C4-2B (cell line): ENCODE data around the gene SHROOM2.

Experiments used
- H3K27ac ChIP-seq: fragments of 450-650 bp; 2 replicates; pipeline ENCODE4 v1.5.1; 2017
- ZFX ChIP-seq: fragments of 450-650 bp; IDR thresholded peaks from 2 replicates; pipeline ENCODE4 v1.6.1; 2017
- TF ChIP-seq, protein P1 (sequence below): fragments of 450-650 bp; conservative IDR thresholded peaks from 2 replicates; pipeline ENCODE4 v1.5.1; 2017; ENCODE audit warnings: mild to moderate bottlenecking

Gene SHROOM2

DNA sequence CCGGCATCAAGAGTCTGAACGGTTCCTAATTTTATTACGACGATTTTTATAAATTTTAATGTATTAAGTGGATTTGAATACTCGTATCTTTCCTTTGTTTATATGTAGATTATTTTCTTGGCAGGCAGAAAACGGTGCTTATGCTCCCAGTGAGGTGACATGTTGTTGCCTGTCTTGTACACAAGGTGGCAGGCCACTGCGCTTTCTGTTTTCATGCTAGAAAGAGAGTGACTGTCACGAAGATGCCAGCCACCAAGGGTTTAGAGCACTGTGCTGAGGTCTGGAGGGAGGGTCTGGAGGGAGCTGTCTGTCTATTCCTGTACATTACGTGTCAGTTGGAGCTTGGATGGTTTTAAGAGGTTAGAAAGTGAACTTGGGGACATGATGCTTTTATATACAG is 87.7 kb downstream of the SHROOM2 start:
- H3K27ac ChIP-seq, result no peak overlapping the region
- TF ChIP-seq ZFX, result no peak
- TF ChIP-seq, protein P1, sequence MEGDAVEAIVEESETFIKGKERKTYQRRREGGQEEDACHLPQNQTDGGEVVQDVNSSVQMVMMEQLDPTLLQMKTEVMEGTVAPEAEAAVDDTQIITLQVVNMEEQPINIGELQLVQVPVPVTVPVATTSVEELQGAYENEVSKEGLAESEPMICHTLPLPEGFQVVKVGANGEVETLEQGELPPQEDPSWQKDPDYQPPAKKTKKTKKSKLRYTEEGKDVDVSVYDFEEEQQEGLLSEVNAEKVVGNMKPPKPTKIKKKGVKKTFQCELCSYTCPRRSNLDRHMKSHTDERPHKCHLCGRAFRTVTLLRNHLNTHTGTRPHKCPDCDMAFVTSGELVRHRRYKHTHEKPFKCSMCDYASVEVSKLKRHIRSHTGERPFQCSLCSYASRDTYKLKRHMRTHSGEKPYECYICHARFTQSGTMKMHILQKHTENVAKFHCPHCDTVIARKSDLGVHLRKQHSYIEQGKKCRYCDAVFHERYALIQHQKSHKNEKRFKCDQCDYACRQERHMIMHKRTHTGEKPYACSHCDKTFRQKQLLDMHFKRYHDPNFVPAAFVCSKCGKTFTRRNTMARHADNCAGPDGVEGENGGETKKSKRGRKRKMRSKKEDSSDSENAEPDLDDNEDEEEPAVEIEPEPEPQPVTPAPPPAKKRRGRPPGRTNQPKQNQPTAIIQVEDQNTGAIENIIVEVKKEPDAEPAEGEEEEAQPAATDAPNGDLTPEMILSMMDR, result peak; percentile 48

- TF ChIP-seq, protein P1, result no peak
- no peak for TF ChIP-seq ZFX
- no peak overlapping the region for H3K27ac ChIP-seq
Observed at GRCh38 chrX:9874483-9874882, 88.3 kb downstream of the SHROOM2 start.

- no peak for TF ChIP-seq ZFX
- TF ChIP-seq, protein P1, result no peak
- no peak overlapping the region for H3K27ac ChIP-seq
Observed at GRCh38 chrX:9875801-9876200, 89.6 kb downstream of the SHROOM2 start.

DNA sequence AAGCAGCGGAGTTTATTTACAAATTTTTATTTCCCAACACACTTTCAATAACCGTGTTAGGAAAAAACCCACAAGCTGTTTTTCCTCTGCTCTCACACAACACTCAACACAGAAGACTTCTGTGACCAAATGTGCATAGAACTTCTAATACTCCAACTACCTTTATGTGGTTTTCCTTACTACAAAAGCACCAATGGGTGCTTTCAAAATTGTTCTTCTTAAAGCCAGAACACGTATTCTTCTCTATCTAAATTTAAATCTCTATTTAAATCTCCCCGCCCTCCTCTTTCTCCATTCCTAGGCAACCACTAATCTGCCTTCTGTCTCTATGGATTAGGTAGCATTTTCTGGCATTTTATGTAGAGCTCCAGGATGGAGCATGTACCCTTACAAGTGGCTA is 90.0 kb downstream of the SHROOM2 start:
- no peak overlapping the region for H3K27ac ChIP-seq
- TF ChIP-seq, protein P1, result no peak
- TF ChIP-seq ZFX, result no peak

GRCh38 chrX:9878146-9878820 is 92.1 kb downstream of the SHROOM2 start:
- no peak overlapping the region for H3K27ac ChIP-seq
- TF ChIP-seq, protein P1, result no peak
- TF ChIP-seq ZFX, result no peak

DNA sequence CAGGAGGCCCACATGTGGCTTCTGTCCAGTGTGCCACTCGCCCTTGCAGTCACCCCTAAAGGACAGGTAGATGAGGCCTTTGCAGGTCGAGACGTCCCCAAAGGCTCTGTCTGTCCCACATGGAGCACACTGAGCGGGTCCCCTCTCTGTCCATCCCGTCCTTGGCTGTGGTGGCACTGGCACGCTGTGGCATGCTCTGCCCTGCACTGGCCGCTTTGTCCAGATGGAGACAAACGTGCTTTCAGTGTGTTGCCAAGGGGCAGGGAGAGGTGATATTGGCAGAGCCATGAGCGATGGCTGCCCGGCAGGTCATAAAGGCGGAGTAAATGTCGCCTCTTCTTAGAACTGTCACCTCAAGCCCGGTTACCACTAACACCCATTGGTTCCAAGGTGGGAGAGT is 94.0 kb downstream of the SHROOM2 start:
- TF ChIP-seq, protein P1, result no peak
- no peak for TF ChIP-seq ZFX
- no peak overlapping the region for H3K27ac ChIP-seq

DNA sequence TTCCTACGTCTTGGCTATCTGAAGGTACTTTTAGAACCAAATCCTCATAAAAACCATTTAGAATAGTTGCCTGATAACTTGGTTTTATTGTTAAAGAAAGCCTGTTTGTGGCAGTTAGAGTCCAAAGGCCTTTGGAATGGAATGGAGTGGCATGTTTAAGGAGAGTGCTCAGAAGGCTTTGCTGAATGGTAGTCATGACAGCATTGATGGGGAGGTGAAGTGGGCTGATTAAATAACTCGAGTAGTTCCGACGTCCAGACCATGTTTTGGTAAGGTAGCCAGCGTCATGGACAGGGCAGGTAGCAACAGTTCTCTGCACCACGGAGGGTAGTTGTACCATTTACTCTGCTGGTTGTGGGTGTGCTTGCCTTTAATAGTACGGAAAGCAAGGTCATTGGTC is 94.6 kb downstream of the SHROOM2 start:
- H3K27ac ChIP-seq, result no peak overlapping the region
- TF ChIP-seq, protein P1, result no peak
- TF ChIP-seq ZFX, result no peak
